NB4 (cell line): ENCODE results near the gene CCDC110.

Experiments
- CTCF ChIP-seq: IDR thresholded peaks from one replicate; pipeline ENCODE4 v1.5.1; 2012; ENCODE audit warnings: low read depth, low read length
- MAX ChIP-seq: IDR thresholded peaks from 2 replicates; pipeline ENCODE4 v1.6.1; 2011; ENCODE audit warnings: low read depth, low read length
- MYC ChIP-seq: IDR thresholded peaks from 2 replicates; pipeline ENCODE4 v1.6.1; 2011; ENCODE audit warnings: low read depth, low read length
- POLR2A ChIP-seq: IDR thresholded peaks from 2 replicates; pipeline ENCODE4 v1.6.1; 2011; ENCODE audit warnings: mild to moderate bottlenecking; ENCODE audit not compliant: insufficient read length; ENCODE audit errors: extremely low read depth

- TF ChIP-seq POLR2A (no peak), CTCF (no peak), MYC (no peak), MAX (no peak)
These were observed 590 bp upstream of the CCDC110 start for GRCh38 chr4:185472103-185472542.
